Left lung (tissue), 10 donors: Measurements from ENCODE around the gene TMEM161A. TPM values are rescaled to one million over a fixed set of nuclear protein-coding genes. Genes with fewer than 3 reads are reported as not detected.
A peak's percentile ranks its signal among the peaks of the same experiment; 100 is the strongest.

Source experiments
- ATAC-seq: fragments of 200-7000 bp; cut with Tn5 transposase; one replicate; pipeline ENCODE4 v1.9.1; 2020; ENCODE audit warnings: moderate library complexity
- DNase-seq, 4 donors: peaks; one replicate each; pipeline ENCODE4 v3.0.0-alpha.2; 2013 to 2020
- H3K27ac ChIP-seq, 2 donors: fragments of 200-600 bp; sonication (generic) in 1 of 2; one replicate each; pipeline versions ENCODE4 v1.5.0 to v1.8.0; 2020 to 2021
- H3K27me3 ChIP-seq, 2 donors: fragments of 200-600 bp; sonication (generic) in 1 of 2; one replicate each; pipeline versions ENCODE4 v1.5.0 to v1.8.0; 2020 to 2021
- H3K36me3 ChIP-seq, 2 donors: fragments of 200-600 bp; sonication (generic) in 1 of 2; one replicate each; pipeline versions ENCODE4 v1.5.0 to v1.8.0; 2020 to 2021
- H3K4me1 ChIP-seq, 2 donors: fragments of 200-600 bp; one replicate each; pipeline ENCODE4 v1.8.0; 2021
- H3K4me3 ChIP-seq, 2 donors: fragments of 200-600 bp; sonication (generic) in 1 of 2; one replicate each; pipeline versions ENCODE4 v1.5.0 to v1.8.0; 2020 to 2021; ENCODE audit warnings: mild to moderate bottlenecking in 1 of 2
- H3K9me3 ChIP-seq, 2 donors: fragments of 200-600 bp; sonication (generic) in 1 of 2; one replicate each; pipeline versions ENCODE4 v1.5.0 to v1.8.0; 2020 to 2021
- CTCF ChIP-seq, 2 donors: fragments of 200-600 bp; sonication (generic) in 1 of 2; IDR thresholded peaks; one replicate each; pipeline versions ENCODE4 v1.5.0 to v1.8.0; 2021; ENCODE audit warnings: antibody characterized with exemption in 2 of 2
- intact Hi-C, 2 donors: fragments of 100-400 bp; cut with DNase I; formaldehyde crosslinking; loops; one replicate each; pipeline versions ENCODE4 v1.11.2 to v1.14.2; 2022
- polyA plus RNA-seq, 6 donors: library from polyadenylated mRNA; unstranded; fragments of 120-200 nt; gene quantifications; one replicate each; pipeline ENCODE4 v1.2.1, GENCODE V29; 2013; ENCODE audit not compliant: insufficient read length in 6 of 6
- total RNA-seq, 2 donors: library from RNA; stranded (reverse); fragmentation: NEBNext Ultra II Directional; extraction: Animal tissue kit (Norgen Biotek cat#: 25700); gene quantifications; one replicate each; pipeline ENCODE4 v1.2.1, GENCODE V29; 2021
- donor health status: DM: no; HTN: yes; CAD: no.
- donor health status: DM: no; HTN: no; CAD: no.

Gene TMEM161A
- total and polyA plus RNA-seq, 8 donors: 22.3 to 28.0 (median 25.4) TPM

GRCh38 chr19:19115954-19116353 is 22.3 kb downstream of the TMEM161A start:
- peak; percentile 63 for ATAC-seq
- intact Hi-C loops: no loop called here
- no peaks in the 10 kb centered on the region for H3K9me3 ChIP-seq
- H3K4me3 ChIP-seq: no peak overlapping the region
- H3K27ac ChIP-seq: no peak overlapping the region
- DNase-seq: peak in 1 of 4 donors; percentile 70
- peaks cover 0 to 15% of the 10 kb centered on the region in 2 donors for H3K36me3 ChIP-seq
- H3K27me3 ChIP-seq: peaks cover 0 to 3% of the 10 kb centered on the region in 2 donors
- no peaks in the 10 kb centered on the region for H3K4me1 ChIP-seq
- peak; percentile 30 to 42 for TF ChIP-seq CTCF (IDR thresholded peaks at IDR 0.05)

DNA sequence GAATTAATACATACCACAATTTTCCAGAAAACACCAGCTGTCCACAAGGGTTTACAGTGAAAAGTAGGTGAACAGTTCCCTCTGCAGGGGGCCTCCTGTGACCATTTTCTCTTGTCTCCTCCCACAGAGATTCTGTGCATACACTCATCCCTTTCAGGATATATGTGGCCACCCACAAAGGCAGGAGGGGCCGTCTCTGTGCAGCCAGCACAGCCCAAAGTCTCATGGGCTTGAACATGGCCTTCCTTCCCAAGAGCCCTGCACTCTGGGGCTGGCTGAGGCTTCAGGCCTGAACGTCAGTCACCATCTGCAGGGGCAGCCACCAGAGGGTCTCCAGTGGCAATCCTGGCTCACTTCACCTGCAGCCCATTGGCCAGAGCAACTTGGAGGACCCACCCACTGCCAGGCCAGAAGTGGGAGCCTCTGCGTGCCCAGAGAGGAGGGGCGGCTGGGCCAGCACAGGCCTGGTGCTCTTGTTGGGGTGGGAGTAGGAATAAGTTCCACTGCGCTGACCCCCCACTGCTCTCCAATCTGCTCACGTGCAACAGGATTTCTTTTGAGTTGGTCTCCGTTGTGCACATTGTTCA is 25.1 kb downstream of the TMEM161A start:
- Histone ChIP-seq H3K27ac (no peak overlapping the region), H3K4me3 (no peak overlapping the region), H3K4me1 (peaks cover 0 to 7% of the 10 kb centered on the region in 2 donors), H3K36me3 (no peaks in the 10 kb centered on the region), H3K27me3 (peaks cover 0 to 14% of the 10 kb centered on the region in 2 donors), H3K9me3 (no peaks in the 10 kb centered on the region)
- DNase-seq: no peak
- intact Hi-C loops: no loop called here
- TF ChIP-seq CTCF (IDR thresholded peaks at IDR 0.05): no peak
- no peak for ATAC-seq

DNA sequence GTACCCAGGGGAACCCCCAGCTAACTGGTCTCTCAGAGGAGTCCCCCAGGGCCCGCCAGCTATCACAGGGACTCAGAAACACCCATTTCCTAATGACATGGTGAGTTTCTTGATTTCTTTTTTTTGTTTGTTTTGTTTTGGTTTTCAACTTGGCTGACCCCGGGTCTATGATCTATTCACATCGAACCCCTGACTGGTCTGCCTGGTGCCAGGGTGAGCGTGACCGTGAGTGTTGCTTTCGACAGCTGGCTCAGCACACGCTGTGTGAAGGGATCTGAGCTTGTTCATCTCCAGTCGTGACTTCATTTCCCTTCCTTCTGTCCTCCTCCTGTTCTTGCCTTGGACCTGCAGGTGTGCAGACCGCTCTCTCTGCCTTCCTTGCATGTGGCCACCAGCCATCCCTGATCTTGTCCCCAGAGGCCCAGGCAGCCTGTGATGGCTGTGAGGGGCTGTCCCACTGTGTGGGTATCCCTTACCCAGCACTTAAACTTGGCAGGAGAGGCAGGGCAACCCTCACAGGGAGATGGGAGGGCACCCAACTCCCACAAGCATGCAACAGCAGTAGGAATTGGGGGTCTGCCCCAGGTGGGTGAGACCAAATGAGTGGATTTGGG is 26.2 kb downstream of the TMEM161A start:
- no peaks in the 10 kb centered on the region for H3K9me3 ChIP-seq
- peaks cover 0 to 7% of the 10 kb centered on the region in 2 donors for H3K4me1 ChIP-seq
- H3K27me3 ChIP-seq: peaks cover 0 to 14% of the 10 kb centered on the region in 2 donors
- no peak overlapping the region for H3K4me3 ChIP-seq
- TF ChIP-seq CTCF (IDR thresholded peaks at IDR 0.05): no peak
- ATAC-seq (no peak), DNase-seq (no peak)
- intact Hi-C loops: no loop called here
- no peaks in the 10 kb centered on the region for H3K36me3 ChIP-seq
- H3K27ac ChIP-seq: no peak overlapping the region

- Histone ChIP-seq H3K36me3 (no peaks in the 10 kb centered on the region), H3K4me3 (no peak overlapping the region), H3K27ac (no peak overlapping the region), H3K27me3 (peaks cover 0 to 14% of the 10 kb centered on the region in 2 donors), H3K4me1 (peaks cover 0 to 7% of the 10 kb centered on the region in 2 donors), H3K9me3 (no peaks in the 10 kb centered on the region)
- no peak for ATAC-seq
- intact Hi-C loops: no loop called here
- no peak for DNase-seq
- no peak for TF ChIP-seq CTCF (IDR thresholded peaks at IDR 0.05)
These were observed 27.0 kb downstream of the TMEM161A start for GRCh38 chr19:19111136-19111835.
